ENCODE measurements around the gene NRTN.

GRCh38 chr19:5865772-5866171, 60.9 kb downstream of the NRTN start:
- TF ChIP-seq, protein P1, sequence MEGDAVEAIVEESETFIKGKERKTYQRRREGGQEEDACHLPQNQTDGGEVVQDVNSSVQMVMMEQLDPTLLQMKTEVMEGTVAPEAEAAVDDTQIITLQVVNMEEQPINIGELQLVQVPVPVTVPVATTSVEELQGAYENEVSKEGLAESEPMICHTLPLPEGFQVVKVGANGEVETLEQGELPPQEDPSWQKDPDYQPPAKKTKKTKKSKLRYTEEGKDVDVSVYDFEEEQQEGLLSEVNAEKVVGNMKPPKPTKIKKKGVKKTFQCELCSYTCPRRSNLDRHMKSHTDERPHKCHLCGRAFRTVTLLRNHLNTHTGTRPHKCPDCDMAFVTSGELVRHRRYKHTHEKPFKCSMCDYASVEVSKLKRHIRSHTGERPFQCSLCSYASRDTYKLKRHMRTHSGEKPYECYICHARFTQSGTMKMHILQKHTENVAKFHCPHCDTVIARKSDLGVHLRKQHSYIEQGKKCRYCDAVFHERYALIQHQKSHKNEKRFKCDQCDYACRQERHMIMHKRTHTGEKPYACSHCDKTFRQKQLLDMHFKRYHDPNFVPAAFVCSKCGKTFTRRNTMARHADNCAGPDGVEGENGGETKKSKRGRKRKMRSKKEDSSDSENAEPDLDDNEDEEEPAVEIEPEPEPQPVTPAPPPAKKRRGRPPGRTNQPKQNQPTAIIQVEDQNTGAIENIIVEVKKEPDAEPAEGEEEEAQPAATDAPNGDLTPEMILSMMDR (IDR thresholded peaks at IDR 0.05): no peak
- TF ChIP-seq POLR2A (IDR thresholded peaks at IDR 0.05): no peak
- TF ChIP-seq POLR2AphosphoS5 (IDR thresholded peaks at IDR 0.05): no peak
- TF ChIP-seq EP300 (IDR thresholded peaks at IDR 0.05): no peak
